ENCODE data around the gene ABLIM1.

The ABLIM1 gene

GRCh38 chr10:114513381-114513792 lies 144.7 kb downstream of the ABLIM1 start:
- no peak for DNase-seq

- DNase-seq: no peak
These were observed 146.2 kb downstream of the ABLIM1 start for GRCh38 chr10:114511881-114512280.

- DNase-seq: no peak
These were observed 149.7 kb downstream of the ABLIM1 start for GRCh38 chr10:114508376-114508775.

- DNase-seq: no peak
These were observed 150.6 kb downstream of the ABLIM1 start for GRCh38 chr10:114507449-114507848.

- no peak for DNase-seq
These were observed 151.1 kb downstream of the ABLIM1 start for GRCh38 chr10:114506871-114507385.

GRCh38 chr10:114504769-114505579 lies 153.1 kb downstream of the ABLIM1 start:
- no peak for DNase-seq

GRCh38 chr10:114502074-114502473 lies 156.0 kb downstream of the ABLIM1 start:
- DNase-seq: no peak

- no peak for DNase-seq
These were observed 156.4 kb downstream of the ABLIM1 start for GRCh38 chr10:114501650-114502049.

GRCh38 chr10:114500643-114501042 lies 157.4 kb downstream of the ABLIM1 start:
- DNase-seq: no peak

- peak; percentile 65 to 66 for DNase-seq
These were observed 158.4 kb downstream of the ABLIM1 start for GRCh38 chr10:114499630-114500190.

GRCh38 chr10:114499116-114499515 lies 159.0 kb downstream of the ABLIM1 start:
- no peak for DNase-seq

- DNase-seq: no peak
These were observed 159.5 kb downstream of the ABLIM1 start for GRCh38 chr10:114498413-114499111.

GRCh38 chr10:114495303-114495702 lies 162.8 kb downstream of the ABLIM1 start:
- no peak for DNase-seq

GRCh38 chr10:114492351-114493037 lies 165.6 kb downstream of the ABLIM1 start:
- no peak for DNase-seq

GRCh38 chr10:114491933-114492332 lies 166.1 kb downstream of the ABLIM1 start:
- DNase-seq: no peak

GRCh38 chr10:114491419-114491818 lies 166.7 kb downstream of the ABLIM1 start:
- DNase-seq: no peak

GRCh38 chr10:114489521-114490310 lies 168.4 kb downstream of the ABLIM1 start:
- no peak for DNase-seq

GRCh38 chr10:114487815-114488536 lies 170.1 kb downstream of the ABLIM1 start:
- DNase-seq: no peak

GRCh38 chr10:114486938-114487814 lies 170.9 kb downstream of the ABLIM1 start:
- no peak for DNase-seq

- no peak for DNase-seq
These were observed 172.2 kb downstream of the ABLIM1 start for GRCh38 chr10:114485696-114486400.

Data from stimulated activated CD4-positive, alpha-beta T cell treated with anti-CD3 and anti-CD28 coated beads, Interleukin-2, amount 100 ng/mL, for 48 hours (primary cell).